Keratinocyte (primary cell): ENCODE results near the gene CLTC. TPM values are rescaled to one million over a fixed set of nuclear protein-coding genes. Genes with fewer than 3 reads are reported as not detected.

Experiments used
- DNase-seq: peaks from one replicate; pipeline ENCODE4 v3.0.0-alpha.2; 2011; ENCODE audit warnings: low read depth, missing footprints, low spot score
- FAIRE-seq: peaks from 2 replicates; lab custom pipeline; 2011; peaks lifted over from hg19 to GRCh38; lab: Jason Lieb, UNC
- H2AFZ ChIP-seq: 2 replicates; pipeline ENCODE4 v1.6.0; 2012; ENCODE audit warnings: low read length, control low read depth, inconsistent platforms; ENCODE audit not compliant: control insufficient read depth
- H3K27ac ChIP-seq: 2 replicates; pipeline ENCODE4 v1.5.1; 2011; ENCODE audit warnings: low read length; ENCODE audit not compliant: control insufficient read depth, insufficient read depth
- H3K27me3 ChIP-seq: 3 replicates; pipeline ENCODE4 v1.6.0; 2011; ENCODE audit warnings: low read length; ENCODE audit not compliant: control insufficient read depth, insufficient read depth; ENCODE audit errors: extremely low read depth
- H3K36me3 ChIP-seq, 2 experiments: 2 replicates in 1 of 2; 3 replicates in 1 of 2; pipeline ENCODE4 v1.5.1; 2011; ENCODE audit warnings: low read length in 2 of 2, mild to moderate bottlenecking in 1 of 2; ENCODE audit not compliant: control insufficient read depth in 2 of 2, insufficient read depth in 2 of 2; ENCODE audit errors: extremely low read depth in 1 of 2
- H3K4me1 ChIP-seq: 3 replicates; pipeline ENCODE4 v1.5.1; 2011; ENCODE audit warnings: low read length; ENCODE audit not compliant: control insufficient read depth, insufficient read depth; ENCODE audit errors: extremely low read depth
- H3K4me2 ChIP-seq: 3 replicates; pipeline ENCODE4 v1.6.0; 2011; ENCODE audit warnings: low read depth, low read length; ENCODE audit not compliant: control insufficient read depth, insufficient read depth; ENCODE audit errors: extremely low read depth
- H3K4me3 ChIP-seq, 3 experiments: fragments of 200-600 bp in 1 of 3; sonication (generic) in 1 of 3; 2 replicates in 2 of 3; 3 replicates in 1 of 3; pipeline ENCODE4 v1.5.1; 2011 to 2016; ENCODE audit warnings: low read length in 3 of 3, mild to moderate bottlenecking in 3 of 3, control low read depth in 2 of 3, inconsistent platforms in 1 of 3, low read depth in 1 of 3, mixed read lengths in 1 of 3, mixed run types in 1 of 3, moderate library complexity in 1 of 3; ENCODE audit not compliant: control insufficient read depth in 2 of 3, insufficient read depth in 2 of 3; ENCODE audit errors: extremely low read depth in 1 of 3
- H3K79me2 ChIP-seq: 2 replicates; pipeline ENCODE4 v1.6.0; 2012; ENCODE audit warnings: low read length; ENCODE audit not compliant: control insufficient read depth, insufficient read depth
- H3K9ac ChIP-seq: 3 replicates; pipeline ENCODE4 v1.6.0; 2011; ENCODE audit warnings: low read length; ENCODE audit not compliant: control insufficient read depth, insufficient read depth; ENCODE audit errors: extremely low read depth
- H3K9me1 ChIP-seq: 3 replicates; pipeline ENCODE4 v1.6.0; 2011; ENCODE audit warnings: low read length; ENCODE audit not compliant: control insufficient read depth, insufficient read depth; ENCODE audit errors: extremely low read depth
- H3K9me3 ChIP-seq: 2 replicates; pipeline ENCODE4 v1.5.1; 2012; ENCODE audit warnings: low read depth, low read length; ENCODE audit not compliant: control insufficient read depth
- H4K20me1 ChIP-seq: 3 replicates; pipeline ENCODE4 v1.6.0; 2011; ENCODE audit warnings: low read length; ENCODE audit not compliant: control insufficient read depth, insufficient read depth; ENCODE audit errors: extremely low read depth
- EZH2 ChIP-seq: IDR thresholded peaks from one replicate; pipeline ENCODE4 v1.6.1; 2012; ENCODE audit warnings: inconsistent platforms, mild to moderate bottlenecking, low read length, moderate library complexity
- dilution Hi-C: fragments of 300-500 bp; cut with MboI; formaldehyde crosslinking; loops from one replicate; pipeline ENCODE4 v1.7.0; 2020; ENCODE audit warnings: low sequenced_read_pairs; ENCODE audit not compliant: extremely low pct_ligation_motif_present
- polyA plus RNA-seq, 5 experiments: library from polyadenylated mRNA; depleted of rRNA in 3 of 5; stranded (reverse) in 3 of 5; stranded (forward) in 1 of 5; unstranded in 1 of 5; fragments of >200 nt; gene quantifications; 1 replicate in 1 of 5; 2 replicates in 3 of 5; 3 replicates in 1 of 5; pipeline versions ENCODE4 v1.2.1 to v1.2.3, GENCODE V29; 2011 to 2012; ENCODE audit warnings: missing spikeins in 2 of 5, low read depth in 1 of 5, low replicate concordance in 1 of 5
- TF ChIP-seq, protein P1 (sequence below), 3 experiments: IDR thresholded peaks in 1 of 3; conservative IDR thresholded peaks in 1 of 3; optimal IDR thresholded peaks in 1 of 3; 2 replicates in 2 of 3; 3 replicates in 1 of 3; pipeline versions ENCODE3 to v1.5.1; 2011; ENCODE audit warnings: low read length in 3 of 3, mild to moderate bottlenecking in 3 of 3, moderate library complexity in 2 of 3, control low read depth in 1 of 3, inconsistent platforms in 1 of 3; ENCODE audit not compliant: insufficient read depth in 2 of 3; ENCODE audit errors: extremely low read depth in 1 of 3

Gene CLTC
- polyA plus RNA-seq, 1 donor (not counting 4 experiments of a cell fraction or from before 2014, with no cell fraction given): 209 TPM

DNA sequence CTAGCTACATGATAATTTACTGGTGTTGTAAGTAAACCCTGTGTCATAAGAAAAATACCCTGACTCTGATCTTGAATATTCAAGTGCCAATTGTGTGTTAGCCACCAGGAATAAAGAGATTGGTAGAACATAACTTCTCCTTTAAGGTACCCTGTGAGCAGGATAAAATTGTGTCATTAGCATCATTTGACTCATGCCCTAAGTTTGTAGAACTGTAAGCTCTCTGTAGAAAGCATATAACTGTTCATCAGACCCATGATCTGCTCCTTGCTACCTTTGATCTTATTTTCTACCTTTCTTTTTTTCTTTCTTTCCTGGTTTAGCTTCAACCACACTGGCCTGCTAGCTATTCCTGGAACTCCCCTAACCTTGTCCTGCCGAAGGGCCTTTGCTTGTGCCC is 51.7 kb downstream of the CLTC start:
- Histone ChIP-seq H3K4me3 (no peak overlapping the region), H4K20me1 (no peaks in the 10 kb centered on the region), H3K4me1 (peaks cover 49% of the 10 kb centered on the region), H3K79me2 (peaks cover 32% of the 10 kb centered on the region), H3K4me2 (no peak overlapping the region), H3K9me1 (peaks cover 2% of the 10 kb centered on the region), H3K9me3 (no peaks in the 10 kb centered on the region), H3K36me3 (peaks cover 13 to 19% of the 10 kb centered on the region in 2 experiments), H2AFZ (no peak overlapping the region), H3K27me3 (no peaks in the 10 kb centered on the region), H3K27ac (no peak overlapping the region), H3K9ac (no peak overlapping the region)
- FAIRE-seq (no peak), DNase-seq (no peak)
- TF ChIP-seq EZH2: no peak
- TF ChIP-seq, protein P1, sequence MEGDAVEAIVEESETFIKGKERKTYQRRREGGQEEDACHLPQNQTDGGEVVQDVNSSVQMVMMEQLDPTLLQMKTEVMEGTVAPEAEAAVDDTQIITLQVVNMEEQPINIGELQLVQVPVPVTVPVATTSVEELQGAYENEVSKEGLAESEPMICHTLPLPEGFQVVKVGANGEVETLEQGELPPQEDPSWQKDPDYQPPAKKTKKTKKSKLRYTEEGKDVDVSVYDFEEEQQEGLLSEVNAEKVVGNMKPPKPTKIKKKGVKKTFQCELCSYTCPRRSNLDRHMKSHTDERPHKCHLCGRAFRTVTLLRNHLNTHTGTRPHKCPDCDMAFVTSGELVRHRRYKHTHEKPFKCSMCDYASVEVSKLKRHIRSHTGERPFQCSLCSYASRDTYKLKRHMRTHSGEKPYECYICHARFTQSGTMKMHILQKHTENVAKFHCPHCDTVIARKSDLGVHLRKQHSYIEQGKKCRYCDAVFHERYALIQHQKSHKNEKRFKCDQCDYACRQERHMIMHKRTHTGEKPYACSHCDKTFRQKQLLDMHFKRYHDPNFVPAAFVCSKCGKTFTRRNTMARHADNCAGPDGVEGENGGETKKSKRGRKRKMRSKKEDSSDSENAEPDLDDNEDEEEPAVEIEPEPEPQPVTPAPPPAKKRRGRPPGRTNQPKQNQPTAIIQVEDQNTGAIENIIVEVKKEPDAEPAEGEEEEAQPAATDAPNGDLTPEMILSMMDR (optimal IDR thresholded peaks at IDR 0.05 in 1 of 3, IDR thresholded peaks at IDR 0.05 in 1 of 3, conservative IDR thresholded peaks at IDR 0.05 in 1 of 3; ENCODE audit: extremely low read depth in 1 of 3, insufficient read depth in 2 of 3, low read length in 3 of 3): no peak
- dilution Hi-C loops: no loop called here

DNA sequence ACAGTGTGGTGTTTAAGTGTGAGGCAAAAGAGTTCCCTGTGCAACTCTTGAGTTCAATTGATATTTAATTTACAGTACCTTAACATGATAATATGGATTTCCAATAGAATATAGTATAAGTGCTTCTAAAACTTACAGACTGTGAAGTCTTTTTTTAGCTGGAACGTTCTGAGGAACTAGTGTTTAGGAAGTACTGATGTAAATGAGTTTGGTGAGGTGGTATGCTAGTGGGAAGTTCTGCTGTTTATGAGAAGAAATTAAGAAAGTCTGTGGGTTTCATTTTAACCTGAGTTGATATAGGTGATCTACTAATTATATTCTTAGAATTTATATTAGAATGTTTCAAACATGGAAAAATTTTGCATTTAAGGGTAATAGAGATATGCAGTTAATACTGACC is 55.5 kb downstream of the CLTC start:
- TF ChIP-seq, protein P1 (optimal IDR thresholded peaks at IDR 0.05 in 1 of 3, IDR thresholded peaks at IDR 0.05 in 1 of 3, conservative IDR thresholded peaks at IDR 0.05 in 1 of 3; ENCODE audit: extremely low read depth in 1 of 3, insufficient read depth in 2 of 3, low read length in 3 of 3): no peak
- TF ChIP-seq EZH2: no peak
- H3K79me2 ChIP-seq: peaks cover 30% of the 10 kb centered on the region
- dilution Hi-C loops: no loop called here

More for the DNA sequence above, 55.5 kb downstream of the CLTC start:
- H3K4me1 ChIP-seq: peaks cover 13% of the 10 kb centered on the region
- no peaks in the 10 kb centered on the region for H4K20me1 ChIP-seq
- H2AFZ ChIP-seq: no peak overlapping the region
- no peak overlapping the region for H3K9ac ChIP-seq
- H3K4me2 ChIP-seq: no peak overlapping the region
- H3K27ac ChIP-seq: no peak overlapping the region
- H3K9me3 ChIP-seq: no peaks in the 10 kb centered on the region
- H3K9me1 ChIP-seq: peaks cover 2% of the 10 kb centered on the region
- no peak for DNase-seq
- no peak for FAIRE-seq
- peaks cover 15 to 40% of the 10 kb centered on the region in 2 experiments for H3K36me3 ChIP-seq
- H3K27me3 ChIP-seq: no peaks in the 10 kb centered on the region
- no peak overlapping the region for H3K4me3 ChIP-seq
